GM23248 (cell line): ENCODE measurements around the gene SYNPR.

Source experiments
- EZH2 ChIP-seq: fragments of 200-600 bp; sonication (generic); IDR thresholded peaks from 2 replicates; pipeline ENCODE4 v1.6.1; 2018; ENCODE audit warnings: antibody characterized with exemption, mild to moderate bottlenecking; ENCODE audit not compliant: insufficient read depth, poor library complexity, severe bottlenecking
- EZH2phosphoT487 ChIP-seq: fragments of 200-600 bp; sonication (generic); IDR thresholded peaks from 2 replicates; pipeline ENCODE4 v1.6.1; 2018; ENCODE audit warnings: antibody characterized with exemption, moderate library complexity, mild to moderate bottlenecking, low read depth; ENCODE audit not compliant: insufficient read depth

GRCh38 chr3:63470745-63471144 is 192.6 kb downstream of the SYNPR start:
- TF ChIP-seq EZH2 = no peak
- no peak for TF ChIP-seq EZH2phosphoT487
